GM12892 (cell line): Measurements from ENCODE around the gene DLG4.

ENCODE experiments used
- POLR2A ChIP-seq: IDR thresholded peaks from 2 replicates; pipeline ENCODE4 v1.6.1; 2011; ENCODE audit warnings: low read depth, low read length, control low read depth
- POLR2AphosphoS5 ChIP-seq: IDR thresholded peaks from 2 replicates; pipeline ENCODE4 v1.6.1; 2011; ENCODE audit warnings: low read depth, low read length, control low read depth

- TF ChIP-seq POLR2AphosphoS5 = no peak
- TF ChIP-seq POLR2A = no peak
These were observed 1.5 kb downstream of the DLG4 start for GRCh38 chr17:7218166-7218565.
